Upper lobe of left lung (tissue), 4 donors: ENCODE measurements around the gene PAQR8.

Experiments used
- CTCF ChIP-seq, 6 experiments: fragments of 450-650 bp in 4 of 6; fragments of 200-600 bp in 2 of 6; sonication (generic) in 2 of 6; IDR thresholded peaks; one replicate each; pipeline ENCODE4 v1.5.1; 2016 to 2019; ENCODE audit warnings: antibody characterized with exemption in 6 of 6
- EP300 ChIP-seq, 4 donors: sonication (generic); formaldehyde crosslinking; IDR thresholded peaks; one replicate each; pipeline ENCODE4 v1.5.1; 2017; ENCODE audit warnings: antibody characterized with exemption in 4 of 4, control low read depth in 2 of 4
- POLR2A ChIP-seq, 4 donors: fragments of 450-650 bp; IDR thresholded peaks; one replicate each; pipeline ENCODE4 v1.5.1; 2016 to 2017; ENCODE audit warnings: antibody characterized with exemption in 4 of 4, mild to moderate bottlenecking in 2 of 4
- POLR2AphosphoS5 ChIP-seq, 2 donors: sonication (generic); formaldehyde crosslinking; IDR thresholded peaks; one replicate each; pipeline ENCODE4 v1.5.1; 2017; ENCODE audit warnings: antibody characterized with exemption in 2 of 2

DNA sequence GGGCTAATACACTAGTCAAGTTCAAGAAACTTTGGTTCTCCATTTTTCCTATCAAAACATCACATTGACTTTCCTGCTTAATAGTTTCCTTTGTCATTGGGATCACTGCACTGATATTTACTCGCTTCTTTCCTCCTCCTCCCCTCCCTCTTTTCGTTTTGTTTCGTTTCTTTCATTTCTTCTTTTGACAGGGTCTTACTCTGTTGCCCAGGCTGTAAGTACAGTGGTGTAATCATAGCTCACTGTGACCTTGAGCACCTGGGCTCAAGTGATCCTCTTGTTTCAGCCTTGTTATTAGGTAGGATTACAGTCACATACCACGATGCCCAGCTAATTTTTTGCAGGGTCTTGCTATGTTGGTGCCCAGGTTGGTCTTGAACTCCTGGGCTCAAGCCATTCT, 12.3 kb downstream of the PAQR8 start:
- TF ChIP-seq CTCF (IDR thresholded peaks at IDR 0.05) (no peak), POLR2AphosphoS5 (IDR thresholded peaks at IDR 0.05) (no peak), POLR2A (IDR thresholded peaks at IDR 0.05) (no peak), EP300 (IDR thresholded peaks at IDR 0.05) (no peak)
